Right hindlimb (tissue), 1 donor: ENCODE data around the gene SFI1.
"Not testable (repeated sequence)": the region's sequence is repeated elsewhere in the genome, so short reads cannot be mapped to it uniquely, and the experiment has no call there.

ENCODE experiments used
- DNase-seq: peaks from one replicate; pipeline ENCODE4 v3.0.0-alpha.2; 2018

SFI1 gene

GRCh38 chr22:31544481-31545480, 48.4 kb downstream of the SFI1 start:
- no peak for DNase-seq

DNA sequence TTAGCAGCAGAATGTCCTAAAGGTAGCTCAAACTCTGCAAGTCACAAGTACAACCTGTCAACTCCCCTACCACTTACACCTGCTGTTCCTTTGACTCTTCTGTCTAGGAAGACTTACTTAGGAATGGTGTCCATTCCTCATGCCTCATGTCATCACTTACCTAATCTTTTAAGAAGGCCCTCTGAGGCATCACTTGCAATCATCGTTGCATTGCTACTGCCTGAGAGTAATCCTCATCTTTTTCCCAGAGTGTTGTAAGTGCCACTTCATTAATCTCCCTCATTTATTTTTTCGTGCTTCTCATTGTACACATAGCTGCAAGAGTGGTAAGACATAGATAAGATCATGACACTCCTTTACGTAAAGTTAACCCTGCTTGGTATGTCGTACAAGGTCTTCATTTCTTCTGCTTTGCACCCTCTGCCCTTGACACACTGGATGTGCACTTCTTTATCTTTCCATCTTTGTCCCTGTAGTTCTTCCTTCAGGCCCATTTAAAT, 54.6 kb downstream of the SFI1 start:
- DNase-seq, result no peak

GRCh38 chr22:31556627-31557203, 60.4 kb downstream of the SFI1 start:
- DNase-seq, result no peak

DNA sequence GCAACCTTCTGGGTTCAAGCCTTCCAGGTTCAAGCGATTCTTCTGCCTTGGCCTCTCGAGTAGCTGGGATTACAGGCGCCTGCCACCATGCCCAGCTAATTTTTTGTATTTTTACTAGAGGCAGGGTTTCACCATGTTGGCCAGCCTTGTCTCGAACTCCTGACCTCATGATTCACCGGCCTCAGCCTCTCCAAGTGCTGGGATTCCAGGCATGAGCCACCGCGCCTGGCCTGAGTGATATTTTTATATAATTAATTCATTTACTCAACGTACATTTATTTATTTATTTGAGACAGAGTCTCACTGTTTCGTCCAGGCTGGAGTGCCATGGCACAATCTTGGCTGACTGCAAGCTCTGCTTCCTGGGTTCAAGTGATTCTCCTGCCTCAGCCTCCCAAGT, 62.2 kb downstream of the SFI1 start:
- not testable (repeated sequence) for DNase-seq

GRCh38 chr22:31561238-31561887, 65.0 kb downstream of the SFI1 start:
- DNase-seq, result peak; percentile 74

DNA sequence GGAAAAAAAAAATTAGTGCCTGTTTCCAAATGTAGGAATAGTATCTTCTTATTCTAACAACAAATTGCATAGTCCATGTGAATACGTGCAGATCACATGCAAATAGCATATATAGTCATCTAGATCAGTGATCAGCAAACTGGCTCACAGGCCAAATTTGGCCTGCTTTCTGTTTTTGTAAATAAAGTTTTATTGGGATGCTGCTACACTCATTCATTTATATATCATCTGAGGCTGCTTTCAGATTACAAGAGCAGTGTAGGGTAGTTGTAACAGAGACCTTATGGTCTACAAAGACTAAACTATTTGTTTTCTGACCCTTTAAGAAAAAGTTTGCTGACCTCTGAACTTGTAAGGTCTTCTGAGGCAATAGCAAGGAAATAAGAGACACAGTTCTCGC, 65.6 kb downstream of the SFI1 start:
- no peak for DNase-seq

GRCh38 chr22:31566484-31566883, 70.1 kb downstream of the SFI1 start:
- no peak for DNase-seq

GRCh38 chr22:31567196-31567595, 70.9 kb downstream of the SFI1 start:
- DNase-seq, result no peak

DNA sequence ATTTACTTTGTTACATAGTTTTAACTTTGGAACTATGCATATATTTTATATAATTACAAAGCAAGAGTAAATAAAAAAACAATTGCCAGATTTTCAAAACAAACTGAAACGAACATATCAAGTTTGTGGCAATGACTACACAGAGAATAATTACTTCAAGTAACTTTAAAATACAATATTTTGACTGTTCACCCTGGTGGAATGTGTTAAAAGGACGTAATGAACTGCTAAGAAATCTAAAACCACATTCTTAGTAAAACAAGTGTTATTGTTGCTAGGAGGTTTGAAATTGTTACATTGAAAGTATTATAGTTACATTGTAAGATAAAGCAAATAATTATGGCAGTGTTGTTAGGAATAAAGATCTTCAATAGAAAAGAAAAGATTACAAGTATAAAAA, 71.4 kb downstream of the SFI1 start:
- no peak for DNase-seq

GRCh38 chr22:31569126-31569525, 72.8 kb downstream of the SFI1 start:
- DNase-seq, result no peak

- no peak for DNase-seq
These were observed 76.6 kb downstream of the SFI1 start for GRCh38 chr22:31572939-31573338.

DNA sequence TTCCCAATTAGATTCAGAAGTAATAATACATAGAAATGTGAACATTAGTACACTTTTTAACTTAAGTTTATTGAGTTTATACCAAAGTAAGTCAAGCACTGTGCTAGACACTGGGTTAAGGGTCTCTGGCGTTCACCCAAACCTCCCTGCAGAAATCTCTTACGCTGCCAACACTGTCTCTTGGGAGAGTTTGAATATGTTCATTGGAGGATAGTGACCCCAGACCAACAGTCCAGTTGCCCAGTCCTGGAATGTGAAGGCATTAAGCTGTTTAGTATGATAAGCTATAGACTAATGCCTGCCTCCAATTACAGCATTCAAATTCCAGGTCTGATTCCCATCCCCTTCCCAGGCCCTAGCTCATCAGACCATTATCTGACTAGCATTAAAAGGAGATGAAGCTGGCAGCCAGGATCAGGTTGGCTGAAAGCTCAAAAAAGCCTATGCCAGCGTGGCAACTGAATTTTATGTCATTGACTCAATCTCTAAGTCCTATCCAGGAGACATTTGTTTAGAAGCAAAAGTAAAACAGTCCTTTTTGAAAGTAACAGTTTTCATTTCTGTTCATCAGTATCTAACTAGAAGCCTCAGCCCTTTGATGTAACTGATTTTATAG, 77.8 kb downstream of the SFI1 start:
- DNase-seq, result no peak

- DNase-seq, result no peak
These were observed 78.9 kb downstream of the SFI1 start for GRCh38 chr22:31575190-31575589.

DNA sequence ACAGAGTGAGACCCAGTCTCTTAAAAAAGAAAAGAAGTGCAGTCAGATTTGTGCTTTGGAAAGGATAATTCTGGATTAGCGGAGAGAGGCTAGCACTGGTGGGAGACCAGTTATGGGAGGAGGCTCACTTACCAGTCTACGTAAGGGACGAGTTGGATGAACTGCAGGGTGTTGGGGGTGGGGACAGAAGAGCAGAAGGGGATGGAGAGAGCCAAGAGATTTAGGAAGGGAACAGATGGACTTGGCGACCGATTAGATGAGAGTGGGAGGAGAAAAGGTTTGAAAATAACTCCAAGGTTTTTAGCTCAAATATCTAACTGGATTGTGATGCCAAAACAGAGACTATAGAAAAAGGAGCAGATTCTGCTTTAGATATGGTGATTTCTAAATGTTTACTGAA, 81.4 kb downstream of the SFI1 start:
- no peak for DNase-seq

- no peak for DNase-seq
These were observed 81.8 kb downstream of the SFI1 start for GRCh38 chr22:31578171-31578570.

- DNase-seq, result no peak
These were observed 83.5 kb downstream of the SFI1 start for GRCh38 chr22:31579835-31580242.

DNA sequence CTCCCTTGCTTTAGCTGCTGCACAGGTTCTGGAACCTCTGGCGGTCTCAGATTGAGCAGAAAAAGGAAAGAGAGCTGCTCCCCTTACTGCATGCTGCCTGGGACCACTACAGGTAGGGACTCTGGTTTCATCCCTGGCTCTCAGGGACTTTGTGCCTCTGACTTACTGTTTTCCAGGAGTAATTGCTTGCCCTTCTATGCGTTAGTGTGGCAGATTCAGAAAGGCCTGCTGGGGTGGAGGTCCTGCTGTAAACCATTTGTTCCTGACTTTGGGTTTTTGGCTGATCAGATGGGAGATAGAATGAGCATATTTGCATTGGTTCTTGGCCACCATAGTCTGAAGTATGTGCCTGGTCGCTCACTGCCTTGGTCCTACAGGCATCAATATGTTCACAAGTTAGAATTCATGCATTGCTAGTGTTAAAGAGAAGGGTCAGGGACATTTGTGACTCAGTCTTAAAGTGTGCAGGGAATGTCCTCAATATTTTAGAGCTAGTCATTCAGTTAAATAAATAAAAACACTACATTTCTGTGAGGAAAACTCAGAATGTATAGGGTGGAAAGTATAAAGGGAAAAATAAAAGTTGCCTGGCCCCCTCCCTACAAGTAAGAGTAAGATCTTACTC, 87.6 kb downstream of the SFI1 start:
- DNase-seq, result no peak

- no peak for DNase-seq
These were observed 88.4 kb downstream of the SFI1 start for GRCh38 chr22:31584804-31585160.

DNA sequence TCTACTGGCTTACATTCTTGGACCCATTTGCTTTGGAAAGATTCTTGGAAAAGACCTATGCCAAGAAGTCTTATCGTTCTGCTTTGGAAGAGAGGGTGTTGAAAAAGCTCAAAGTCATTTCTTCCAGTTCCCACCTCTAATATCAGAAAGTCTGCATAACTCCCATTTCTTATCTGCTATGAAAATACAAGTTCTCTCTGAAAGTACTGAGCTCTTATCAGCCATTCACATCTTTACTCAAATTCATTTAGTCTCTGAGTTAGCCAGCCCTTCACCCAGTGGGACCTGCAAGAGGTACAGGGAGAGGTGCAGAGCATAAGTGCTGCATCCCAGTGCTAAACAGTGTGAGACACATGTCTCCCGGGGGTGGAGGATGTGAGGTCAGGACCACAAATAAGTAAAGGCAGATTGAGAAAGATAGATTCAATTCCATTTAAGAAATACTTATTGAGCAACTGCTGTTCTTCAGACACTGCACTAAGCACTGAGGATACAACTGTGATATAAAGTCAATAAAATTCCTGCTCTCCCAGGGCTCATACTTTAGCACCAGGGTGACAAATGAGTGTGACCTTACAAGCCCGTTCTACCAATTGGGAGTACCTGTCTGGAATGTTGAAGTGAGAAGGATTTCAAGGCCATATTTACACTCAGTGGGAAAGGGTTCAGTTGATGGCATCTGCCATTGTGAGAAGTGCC, 89.0 kb downstream of the SFI1 start:
- no peak for DNase-seq

DNA sequence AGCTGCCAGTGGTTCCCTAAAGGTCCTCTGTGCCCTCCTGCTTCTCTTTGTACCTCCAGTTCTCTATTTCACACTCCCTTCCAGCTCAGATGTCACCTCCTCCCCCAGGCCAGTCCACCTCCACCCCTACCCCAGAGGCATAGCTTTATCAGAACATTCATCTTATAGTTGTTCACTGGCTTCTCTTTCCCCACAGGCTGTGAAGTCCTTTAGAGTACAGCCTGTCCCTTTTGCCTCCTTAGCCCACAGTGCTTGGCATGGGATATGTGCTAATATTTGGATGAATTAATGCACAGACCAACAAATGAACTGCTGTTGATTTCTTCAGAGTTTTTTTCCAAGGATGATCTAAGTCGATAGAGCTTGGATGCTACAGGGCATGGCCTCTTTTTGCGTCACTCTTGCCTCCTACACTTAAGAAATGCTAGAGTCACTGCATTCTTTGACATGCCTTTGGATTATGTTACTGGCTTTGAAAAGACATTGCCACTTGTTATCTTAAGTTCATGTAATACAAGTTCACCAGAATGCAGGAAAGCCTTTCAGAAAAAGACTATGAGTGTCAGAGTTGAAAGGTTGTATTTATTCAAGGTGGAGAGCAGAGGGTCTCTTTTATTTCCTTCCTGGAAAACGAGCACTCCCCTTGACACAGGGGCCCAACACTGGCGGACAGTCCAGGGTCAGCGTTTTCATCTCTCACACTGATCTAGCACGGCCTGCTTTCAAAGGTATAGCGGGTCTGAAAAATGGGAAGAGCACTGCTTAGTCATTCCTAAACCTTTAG, 90.0 kb downstream of the SFI1 start:
- DNase-seq, result no peak

GRCh38 chr22:31588970-31589675, 92.8 kb downstream of the SFI1 start:
- DNase-seq, result no peak
